HepG2 (cell line): ENCODE measurements around the gene ZBTB7A. TPM values are rescaled to one million over a fixed set of nuclear protein-coding genes. Genes with fewer than 3 reads are reported as not detected.

ENCODE experiments used
- ATAD3A ChIP-seq: sonication (generic); formaldehyde crosslinking; IDR thresholded peaks from 2 replicates; pipeline ENCODE4 v1.4.0; 2020; ENCODE audit warnings: missing genetic modification reagents
- DR1 ChIP-seq: sonication (generic); formaldehyde crosslinking; IDR thresholded peaks from 2 replicates; pipeline ENCODE4 v1.8.0; 2021; ENCODE audit warnings: mild to moderate bottlenecking, missing genetic modification reagents, inconsistent platforms
- FOXJ3 ChIP-seq: sonication (generic); formaldehyde crosslinking; IDR thresholded peaks from 2 replicates; pipeline ENCODE4 v1.4.0; 2020; ENCODE audit warnings: missing genetic modification reagents, mild to moderate bottlenecking, borderline replicate concordance
- GABPB1 ChIP-seq: IDR thresholded peaks from 2 replicates; pipeline ENCODE4 v1.6.1; 2016; ENCODE audit warnings: mild to moderate bottlenecking, missing genetic modification reagents, moderate library complexity, missing compliant biosample characterization
- GLI4 ChIP-seq: sonication (generic); formaldehyde crosslinking; IDR thresholded peaks from 2 replicates; pipeline ENCODE4 v1.5.1; 2020; ENCODE audit warnings: missing genetic modification reagents, mild to moderate bottlenecking, moderate library complexity, borderline replicate concordance
- KAT7 ChIP-seq: IDR thresholded peaks from 2 replicates; pipeline ENCODE4 v1.6.1; 2018; ENCODE audit warnings: borderline replicate concordance, missing compliant biosample characterization
- KMT2B ChIP-seq: IDR thresholded peaks from 2 replicates; pipeline ENCODE4 v1.6.1; 2016; ENCODE audit warnings: missing genetic modification reagents, missing compliant biosample characterization
- MXD4 ChIP-seq: IDR thresholded peaks from 2 replicates; pipeline ENCODE4 v1.6.1; 2016; ENCODE audit warnings: mild to moderate bottlenecking, missing biosample characterization, missing genetic modification reagents
- NR3C1 ChIP-seq: sonication (generic); formaldehyde crosslinking; IDR thresholded peaks from 2 replicates; pipeline ENCODE4 v1.4.0; 2020; ENCODE audit warnings: missing genetic modification reagents
- SALL2 ChIP-seq: sonication (generic); formaldehyde crosslinking; IDR thresholded peaks from 2 replicates; pipeline ENCODE4 v1.8.1; 2023; ENCODE audit warnings: mild to moderate bottlenecking, missing genetic modification reagents, inconsistent platforms
- ZFP36L2 ChIP-seq: sonication (generic); formaldehyde crosslinking; IDR thresholded peaks from 2 replicates; pipeline ENCODE4 v1.4.0; 2020; ENCODE audit warnings: missing genetic modification reagents
- ZNF160 ChIP-seq: sonication (generic); formaldehyde crosslinking; IDR thresholded peaks from 2 replicates; pipeline ENCODE4 v1.8.0; 2022; ENCODE audit warnings: mild to moderate bottlenecking, inconsistent platforms, missing genetic modification reagents
- ZNF546 ChIP-seq: sonication (generic); formaldehyde crosslinking; conservative IDR thresholded peaks from 2 replicates; pipeline ENCODE4 v1.8.1; 2023; ENCODE audit warnings: mild to moderate bottlenecking, missing genetic modification reagents
- ZNF552 ChIP-seq: sonication (generic); formaldehyde crosslinking; IDR thresholded peaks from 2 replicates; pipeline ENCODE4 v1.9.0; 2022; ENCODE audit warnings: missing genetic modification reagents, mild to moderate bottlenecking, borderline replicate concordance
- ZNF780A ChIP-seq: sonication (generic); formaldehyde crosslinking; IDR thresholded peaks from 2 replicates; pipeline ENCODE4 v1.8.0; 2022; ENCODE audit warnings: mild to moderate bottlenecking, missing genetic modification reagents, moderate library complexity
- polyA plus RNA-seq, 8 experiments: library from polyadenylated mRNA; depleted of rRNA in 3 of 8; stranded (reverse) in 7 of 8; unstranded in 1 of 8; fragments of >200 nt; fragmentation: Illumina TruSeq in 4 of 8; extraction: Trizol in 4 of 8; gene quantifications; 2 replicates each; pipeline versions ENCODE4 v1.2.1 to v1.2.3, GENCODE V29; 2011 to 2016; ENCODE audit warnings: low read depth in 4 of 8, missing spikeins in 1 of 8, mixed read lengths in 1 of 8; ENCODE audit not compliant: insufficient read depth in 1 of 8
- total RNA-seq, 5 experiments: library from RNA; depleted of rRNA; stranded (reverse); fragments of >200 nt; fragmentation: Illumina TruSeq; extraction: Trizol; gene quantifications; 2 replicates each; pipeline ENCODE4 v1.2.3, GENCODE V29; 2016; ENCODE audit warnings: low read depth in 1 of 5
- TF ChIP-seq, protein P1 (sequence below): IDR thresholded peaks from 2 replicates; pipeline ENCODE4 v1.6.1; 2016; ENCODE audit warnings: low read depth, borderline replicate concordance
- TF ChIP-seq, protein P2 (sequence below): sonication (generic); formaldehyde crosslinking; IDR thresholded peaks from 2 replicates; pipeline ENCODE4 v1.4.0; 2020; ENCODE audit warnings: missing genetic modification reagents, mild to moderate bottlenecking, borderline replicate concordance
- TF ChIP-seq, protein P3 (sequence below): sonication (generic); formaldehyde crosslinking; IDR thresholded peaks from 2 replicates; pipeline ENCODE4 v1.4.0; 2020; ENCODE audit warnings: missing genetic modification reagents
- TF ChIP-seq, protein P4 (sequence below): fragments of 450-650 bp; IDR thresholded peaks from 2 replicates; pipeline ENCODE4 v1.6.1; 2016
- TF ChIP-seq, protein P5 (sequence below), 2 experiments: fragments of 450-650 bp in 1 of 2; sonication (generic) in 1 of 2; formaldehyde crosslinking; IDR thresholded peaks; 2 replicates each; pipeline versions ENCODE4 v1.5.0 to v1.8.0; 2020 to 2022; ENCODE audit warnings: mild to moderate bottlenecking in 1 of 2, missing genetic modification reagents in 1 of 2
- TF ChIP-seq, protein P6 (sequence below): IDR thresholded peaks from 2 replicates; pipeline ENCODE4 v1.6.1; 2016; ENCODE audit warnings: missing genetic modification reagents, missing compliant biosample characterization

ZBTB7A gene
- total and polyA plus RNA-seq, 2 of the 13 experiments (the other 11 are each of a cell fraction or from before 2014, with no cell fraction given): 3.6 to 4.0 TPM

DNA sequence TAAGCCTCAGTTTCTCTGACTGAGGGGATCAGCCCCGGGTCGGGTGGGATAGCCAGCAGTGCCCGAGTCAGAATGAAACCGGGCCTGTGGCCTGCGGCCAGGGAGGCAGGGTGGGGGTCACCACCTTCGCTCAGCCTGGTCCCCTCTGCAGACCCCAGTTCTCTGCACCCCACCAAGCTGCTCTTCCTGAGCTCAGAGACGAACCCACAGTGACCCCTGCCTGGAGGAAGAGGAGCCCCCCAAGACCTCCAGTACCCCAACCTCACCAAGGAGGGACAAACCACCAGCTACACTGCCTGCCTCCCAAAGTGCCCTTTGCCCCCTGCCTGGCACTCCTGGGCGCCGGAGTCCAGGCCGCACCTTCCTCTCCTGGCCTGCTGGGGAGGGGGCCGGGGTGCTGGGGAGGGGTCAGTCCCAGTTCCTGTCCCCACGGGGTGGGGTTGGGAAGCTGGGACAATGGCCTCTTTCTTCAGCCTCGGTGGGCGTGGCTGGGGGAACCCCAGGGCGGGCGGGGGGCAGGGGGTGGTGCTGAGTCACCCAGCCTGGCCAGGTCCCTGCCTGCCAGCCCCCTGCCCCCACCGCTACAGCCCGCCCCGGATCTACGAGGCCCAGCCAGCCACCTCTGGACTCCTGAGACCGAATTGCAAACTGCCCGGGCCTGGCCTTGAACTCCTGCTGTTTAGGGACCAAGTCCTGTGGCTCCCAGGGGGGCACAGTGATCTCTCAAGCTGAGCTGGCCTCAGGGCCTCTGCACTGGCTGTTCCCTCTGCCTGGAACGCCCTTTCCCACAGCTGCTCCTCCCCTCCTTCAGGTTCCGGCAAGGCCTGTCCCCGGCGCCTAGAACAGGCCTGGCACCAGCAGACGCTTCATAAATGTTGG is 14.3 kb downstream of the ZBTB7A start (continued):
- TF ChIP-seq, protein P1, sequence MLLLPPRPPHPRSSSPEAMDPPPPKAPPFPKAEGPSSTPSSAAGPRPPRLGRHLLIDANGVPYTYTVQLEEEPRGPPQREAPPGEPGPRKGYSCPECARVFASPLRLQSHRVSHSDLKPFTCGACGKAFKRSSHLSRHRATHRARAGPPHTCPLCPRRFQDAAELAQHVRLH (CRISPR knock-in tag): peak; percentile 97; the same call in 1 of the 2 replicates
- TF ChIP-seq, protein P2, sequence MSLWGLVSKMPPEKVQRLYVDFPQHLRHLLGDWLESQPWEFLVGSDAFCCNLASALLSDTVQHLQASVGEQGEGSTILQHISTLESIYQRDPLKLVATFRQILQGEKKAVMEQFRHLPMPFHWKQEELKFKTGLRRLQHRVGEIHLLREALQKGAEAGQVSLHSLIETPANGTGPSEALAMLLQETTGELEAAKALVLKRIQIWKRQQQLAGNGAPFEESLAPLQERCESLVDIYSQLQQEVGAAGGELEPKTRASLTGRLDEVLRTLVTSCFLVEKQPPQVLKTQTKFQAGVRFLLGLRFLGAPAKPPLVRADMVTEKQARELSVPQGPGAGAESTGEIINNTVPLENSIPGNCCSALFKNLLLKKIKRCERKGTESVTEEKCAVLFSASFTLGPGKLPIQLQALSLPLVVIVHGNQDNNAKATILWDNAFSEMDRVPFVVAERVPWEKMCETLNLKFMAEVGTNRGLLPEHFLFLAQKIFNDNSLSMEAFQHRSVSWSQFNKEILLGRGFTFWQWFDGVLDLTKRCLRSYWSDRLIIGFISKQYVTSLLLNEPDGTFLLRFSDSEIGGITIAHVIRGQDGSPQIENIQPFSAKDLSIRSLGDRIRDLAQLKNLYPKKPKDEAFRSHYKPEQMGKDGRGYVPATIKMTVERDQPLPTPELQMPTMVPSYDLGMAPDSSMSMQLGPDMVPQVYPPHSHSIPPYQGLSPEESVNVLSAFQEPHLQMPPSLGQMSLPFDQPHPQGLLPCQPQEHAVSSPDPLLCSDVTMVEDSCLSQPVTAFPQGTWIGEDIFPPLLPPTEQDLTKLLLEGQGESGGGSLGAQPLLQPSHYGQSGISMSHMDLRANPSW (CRISPR knock-in tag): no peak; the same call in 1 of the 2 replicates
- no peak for TF ChIP-seq ZNF780A (CRISPR knock-in tag)
- TF ChIP-seq GABPB1 (CRISPR knock-in tag): peak; percentile 78
- TF ChIP-seq ZNF160 (CRISPR knock-in tag): no peak; the same call in 1 of the 2 replicates
- peak; percentile 72 for TF ChIP-seq FOXJ3 (CRISPR knock-in tag)
- TF ChIP-seq KAT7 (CRISPR knock-in tag): peak; percentile 81; the same call in 1 of the 2 replicates
- no peak for TF ChIP-seq ATAD3A
- TF ChIP-seq, protein P3, sequence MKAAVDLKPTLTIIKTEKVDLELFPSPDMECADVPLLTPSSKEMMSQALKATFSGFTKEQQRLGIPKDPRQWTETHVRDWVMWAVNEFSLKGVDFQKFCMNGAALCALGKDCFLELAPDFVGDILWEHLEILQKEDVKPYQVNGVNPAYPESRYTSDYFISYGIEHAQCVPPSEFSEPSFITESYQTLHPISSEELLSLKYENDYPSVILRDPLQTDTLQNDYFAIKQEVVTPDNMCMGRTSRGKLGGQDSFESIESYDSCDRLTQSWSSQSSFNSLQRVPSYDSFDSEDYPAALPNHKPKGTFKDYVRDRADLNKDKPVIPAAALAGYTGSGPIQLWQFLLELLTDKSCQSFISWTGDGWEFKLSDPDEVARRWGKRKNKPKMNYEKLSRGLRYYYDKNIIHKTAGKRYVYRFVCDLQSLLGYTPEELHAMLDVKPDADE (CRISPR knock-in tag): no peak
- TF ChIP-seq KMT2B (CRISPR knock-in tag): peak; percentile 50; the same call in 1 of the 2 replicates
- TF ChIP-seq SALL2 (CRISPR knock-in tag): peak; percentile 71
- TF ChIP-seq, protein P4, sequence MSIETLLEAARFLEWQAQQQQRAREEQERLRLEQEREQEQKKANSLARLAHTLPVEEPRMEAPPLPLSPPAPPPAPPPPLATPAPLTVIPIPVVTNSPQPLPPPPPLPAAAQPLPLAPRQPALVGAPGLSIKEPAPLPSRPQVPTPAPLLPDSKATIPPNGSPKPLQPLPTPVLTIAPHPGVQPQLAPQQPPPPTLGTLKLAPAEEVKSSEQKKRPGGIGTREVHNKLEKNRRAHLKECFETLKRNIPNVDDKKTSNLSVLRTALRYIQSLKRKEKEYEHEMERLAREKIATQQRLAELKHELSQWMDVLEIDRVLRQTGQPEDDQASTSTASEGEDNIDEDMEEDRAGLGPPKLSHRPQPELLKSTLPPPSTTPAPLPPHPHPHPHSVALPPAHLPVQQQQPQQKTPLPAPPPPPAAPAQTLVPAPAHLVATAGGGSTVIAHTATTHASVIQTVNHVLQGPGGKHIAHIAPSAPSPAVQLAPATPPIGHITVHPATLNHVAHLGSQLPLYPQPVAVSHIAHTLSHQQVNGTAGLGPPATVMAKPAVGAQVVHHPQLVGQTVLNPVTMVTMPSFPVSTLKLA: no peak
- TF ChIP-seq GLI4 (CRISPR knock-in tag): no peak
- TF ChIP-seq MXD4 (CRISPR knock-in tag): 0 out of 2 replicates have a peak, but pooled peaks have one; percentile 42
- TF ChIP-seq, protein P5, sequence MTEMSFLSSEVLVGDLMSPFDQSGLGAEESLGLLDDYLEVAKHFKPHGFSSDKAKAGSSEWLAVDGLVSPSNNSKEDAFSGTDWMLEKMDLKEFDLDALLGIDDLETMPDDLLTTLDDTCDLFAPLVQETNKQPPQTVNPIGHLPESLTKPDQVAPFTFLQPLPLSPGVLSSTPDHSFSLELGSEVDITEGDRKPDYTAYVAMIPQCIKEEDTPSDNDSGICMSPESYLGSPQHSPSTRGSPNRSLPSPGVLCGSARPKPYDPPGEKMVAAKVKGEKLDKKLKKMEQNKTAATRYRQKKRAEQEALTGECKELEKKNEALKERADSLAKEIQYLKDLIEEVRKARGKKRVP (CRISPR knock-in tag; IDR thresholded peaks at IDR 0.05): 0 out of 4 replicates have a peak, but pooled peaks of 1 of the 2 experiments have one; percentile 56
- TF ChIP-seq, protein P6, sequence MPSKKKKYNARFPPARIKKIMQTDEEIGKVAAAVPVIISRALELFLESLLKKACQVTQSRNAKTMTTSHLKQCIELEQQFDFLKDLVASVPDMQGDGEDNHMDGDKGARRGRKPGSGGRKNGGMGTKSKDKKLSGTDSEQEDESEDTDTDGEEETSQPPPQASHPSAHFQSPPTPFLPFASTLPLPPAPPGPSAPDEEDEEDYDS: peak; percentile 52
- TF ChIP-seq ZNF546 (CRISPR knock-in tag): no peak
- no peak for TF ChIP-seq ZFP36L2 (CRISPR knock-in tag)
- TF ChIP-seq NR3C1 (CRISPR knock-in tag): no peak
- TF ChIP-seq ZNF552 (CRISPR knock-in tag): 0 out of 2 replicates have a peak, but pooled peaks have one; percentile 70
- no peak for TF ChIP-seq DR1 (CRISPR knock-in tag)
